Chondrocyte (in vitro differentiated cells): ENCODE measurements around the gene SUSD2. TPM values are rescaled to one million over a fixed set of nuclear protein-coding genes. Genes with fewer than 3 reads are reported as not detected.

Experiments
- total RNA-seq: library from RNA; stranded (reverse); gene quantifications from 3 replicates; pipeline ENCODE4 v1.2.1, GENCODE V29; 2021

Gene SUSD2
- total RNA-seq, 1 donor from 2014 or later = 0.65 TPM

Other genes with a start within 250 kb of the SUSD2 start
- 1.8 to 2.9 TPM in 2 of 3 replicates, not detected in the other for gene GSTT2B, start 220.3 kb upstream of the SUSD2 start, total RNA-seq
- gene DDTL, start 214.6 kb upstream of the SUSD2 start, total RNA-seq = not detected in 3 replicates
- gene DDT, start 207.0 kb upstream of the SUSD2 start, total RNA-seq = 93.1 to 102 TPM (median 101 TPM) in 3 replicates
- gene GSTT2, start 201.4 kb upstream of the SUSD2 start, total RNA-seq = not detected in 3 replicates
- not detected in 3 replicates for gene GSTT4, start 176.0 kb upstream of the SUSD2 start, total RNA-seq
- gene CABIN1, start 170.2 kb upstream of the SUSD2 start, total RNA-seq = 38.5 to 43.7 TPM (median 43.0 TPM) in 3 replicates
- gene GGT5, start 63.6 kb downstream of the SUSD2 start, total RNA-seq = 30.7 to 47.2 TPM (median 37.5 TPM) in 3 replicates
- 78.7 to 92.6 TPM (median 91.3 TPM) in 3 replicates for gene SPECC1L, start 89.3 kb downstream of the SUSD2 start, total RNA-seq
- gene ADORA2A, start 246.1 kb downstream of the SUSD2 start, total RNA-seq = 2.3 to 3.6 TPM (median 2.4 TPM) in 3 replicates